ENCODE data around the gene MEGF11. TPM values are rescaled to one million over a fixed set of nuclear protein-coding genes. Genes with fewer than 3 reads are reported as not detected.

Gene MEGF11
- total RNA-seq, 1 experiment from 2014 or later: 1.2 TPM

- Histone ChIP-seq H3K4ac (ENCODE audit: low read depth, low read length) (no peak overlapping the region), H3K4me2 (ENCODE audit: insufficient read depth, insufficient read length, low read length) (no peak overlapping the region), H3K4me1 (ENCODE audit: insufficient read depth, low read length) (peaks cover 2% of the 10 kb centered on the region; the same call in 1 of the 2 replicates), H3K9me3 (ENCODE audit: control insufficient read depth, low read depth, low read length) (no peaks in the 10 kb centered on the region), H2BK120ac (ENCODE audit: low read depth, low read length, poor library complexity, severe bottlenecking) (no peak overlapping the region), H2BK20ac (ENCODE audit: low read depth, low read length, poor library complexity, severe bottlenecking) (no peak overlapping the region), H4K8ac (replicated peaks; ENCODE audit: insufficient read length, low read depth, low read length) (no peak overlapping the region), H3K27ac (ENCODE audit: insufficient read length, low read depth, low read length) (no peak overlapping the region), H4K5ac (ENCODE audit: insufficient read length, low read depth, low read length) (no peak overlapping the region), H3K79me1 (ENCODE audit: insufficient read depth, low read depth, low read length, poor library complexity, severe bottlenecking) (no peaks in the 10 kb centered on the region), H3K9ac (ENCODE audit: extremely low read depth, insufficient read length, low read length) (no peak overlapping the region), H3K14ac (ENCODE audit: insufficient read depth, low read length) (no peak overlapping the region), H2BK5ac (ENCODE audit: insufficient read length, low read length) (no peak overlapping the region), H2AK5ac (ENCODE audit: insufficient read length, low read length) (no peak overlapping the region), H3T11ph (ENCODE audit: low read length) (no peak overlapping the region), H3K79me2 (ENCODE audit: insufficient read depth, low read length) (no peaks in the 10 kb centered on the region), H3K23ac (ENCODE audit: insufficient read length, low read depth, low read length) (no peak overlapping the region), H4K20me1 (ENCODE audit: control insufficient read depth, insufficient read depth, insufficient read length) (no peaks in the 10 kb centered on the region), H3K56ac (ENCODE audit: insufficient read length, low read depth, low read length) (no peak overlapping the region), H2BK15ac (ENCODE audit: low read depth, low read length) (no peak overlapping the region), H3K23me2 (ENCODE audit: insufficient read length, low read depth, low read length, poor library complexity, severe bottlenecking) (no peaks in the 10 kb centered on the region), H2AFZ (ENCODE audit: low read length) (no peak overlapping the region), H4K91ac (ENCODE audit: insufficient read length, low read depth, low read length) (no peak overlapping the region), H3K18ac (ENCODE audit: insufficient read length, low read depth, low read length) (no peak overlapping the region), H2BK12ac (ENCODE audit: insufficient read length, low read depth, low read length) (no peak overlapping the region), H3K27me3 (ENCODE audit: insufficient read depth, low read length) (no peaks in the 10 kb centered on the region)
- WGBS (ENCODE audit: extremely low coverage, insufficient read length, low lambda C conversion rate): no CpG with 5 or more reads among the region's 1 CpG
- H3K27ac Mint-ChIP-seq: no peak overlapping the region
- DNase-seq: no peak
- TF ChIP-seq, protein P1, sequence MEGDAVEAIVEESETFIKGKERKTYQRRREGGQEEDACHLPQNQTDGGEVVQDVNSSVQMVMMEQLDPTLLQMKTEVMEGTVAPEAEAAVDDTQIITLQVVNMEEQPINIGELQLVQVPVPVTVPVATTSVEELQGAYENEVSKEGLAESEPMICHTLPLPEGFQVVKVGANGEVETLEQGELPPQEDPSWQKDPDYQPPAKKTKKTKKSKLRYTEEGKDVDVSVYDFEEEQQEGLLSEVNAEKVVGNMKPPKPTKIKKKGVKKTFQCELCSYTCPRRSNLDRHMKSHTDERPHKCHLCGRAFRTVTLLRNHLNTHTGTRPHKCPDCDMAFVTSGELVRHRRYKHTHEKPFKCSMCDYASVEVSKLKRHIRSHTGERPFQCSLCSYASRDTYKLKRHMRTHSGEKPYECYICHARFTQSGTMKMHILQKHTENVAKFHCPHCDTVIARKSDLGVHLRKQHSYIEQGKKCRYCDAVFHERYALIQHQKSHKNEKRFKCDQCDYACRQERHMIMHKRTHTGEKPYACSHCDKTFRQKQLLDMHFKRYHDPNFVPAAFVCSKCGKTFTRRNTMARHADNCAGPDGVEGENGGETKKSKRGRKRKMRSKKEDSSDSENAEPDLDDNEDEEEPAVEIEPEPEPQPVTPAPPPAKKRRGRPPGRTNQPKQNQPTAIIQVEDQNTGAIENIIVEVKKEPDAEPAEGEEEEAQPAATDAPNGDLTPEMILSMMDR (conservative IDR thresholded peaks at IDR 0.05): no peak
- H3K36me3 Mint-ChIP-seq (ENCODE audit: insufficient read depth in 1 of 3, low read depth in 3 of 3): no peaks in the 10 kb centered on the region
- peaks cover 20 to 36% of the 10 kb centered on the region in 2 experiments for H3K4me1 Mint-ChIP-seq
- H3K4me3 Mint-ChIP-seq: no peak overlapping the region
- no peaks in the 10 kb centered on the region for H3K9me3 Mint-ChIP-seq
- no peaks in the 10 kb centered on the region for H3K27me3 Mint-ChIP-seq (ENCODE audit: low read depth)
Measured at GRCh38 chr15:65925338-65925737, 328.2 kb downstream of the MEGF11 start.
